Kidney (tissue), 14 donors: ENCODE results near the gene LRRC52. TPM values are rescaled to one million over a fixed set of nuclear protein-coding genes. Genes with fewer than 3 reads are reported as not detected.

Experiments used
- DNase-seq, 5 donors: peaks; one replicate each; pipeline ENCODE4 v3.0.0-alpha.2; 2013 to 2020
- FAIRE-seq: peaks from 2 replicates; lab custom pipeline; 2012; peaks lifted over from hg19 to GRCh38; lab: Jason Lieb, UNC
- H3K27ac ChIP-seq, 2 donors: one replicate each; pipeline ENCODE4 v1.7.0; 2013; ENCODE audit warnings: low read depth in 2 of 2, low read length in 2 of 2, inconsistent platforms in 1 of 2
- H3K27me3 ChIP-seq: one replicate; pipeline ENCODE4 v1.7.1; 2013; ENCODE audit warnings: low read length, inconsistent platforms; ENCODE audit not compliant: control insufficient read depth, insufficient read depth
- H3K36me3 ChIP-seq, 3 donors: one replicate each; pipeline versions ENCODE4 v1.7.0 to v1.7.1; 2013; ENCODE audit warnings: low read length in 3 of 3, control low read depth in 1 of 3, inconsistent platforms in 1 of 3; ENCODE audit not compliant: insufficient read depth in 3 of 3, control insufficient read depth in 2 of 3
- H3K4me1 ChIP-seq, 3 donors: one replicate each; pipeline versions ENCODE4 v1.7.0 to v1.7.1; 2013; ENCODE audit warnings: low read length in 3 of 3, inconsistent platforms in 1 of 3, low read depth in 1 of 3; ENCODE audit not compliant: control insufficient read depth in 2 of 3, insufficient read depth in 2 of 3
- H3K4me3 ChIP-seq, 3 donors: one replicate each; pipeline versions ENCODE4 v1.7.0 to v1.8.1; 2013; ENCODE audit warnings: low read length in 3 of 3, control low read depth in 1 of 3, inconsistent platforms in 1 of 3
- H3K9ac ChIP-seq, 3 donors: one replicate each; pipeline versions ENCODE4 v1.7.0 to v1.7.1; 2013; ENCODE audit warnings: low read length in 3 of 3, control low read depth in 1 of 3, inconsistent platforms in 1 of 3
- H3K9me3 ChIP-seq, 3 donors: one replicate each; pipeline versions ENCODE4 v1.7.0 to v1.7.1; 2013; ENCODE audit warnings: low read length in 3 of 3, control low read depth in 1 of 3, inconsistent platforms in 1 of 3; ENCODE audit not compliant: control insufficient read depth in 2 of 3, insufficient read depth in 1 of 3
- intact Hi-C: fragments of 100-400 bp; cut with DNase I; formaldehyde crosslinking; loops from one replicate; pipeline ENCODE4 v1.11.1; 2022
- polyA plus RNA-seq: library from polyadenylated mRNA; stranded (reverse); fragments of 350-450 nt; fragmentation: Illumina TruSeq; extraction: RNeasy Lipid Tissue Mini Kit (QIAGEN cat#74804); gene quantifications from one replicate; pipeline ENCODE4 v1.2.3, GENCODE V29; 2014; ENCODE audit warnings: low read depth, low replicate concordance; ENCODE audit not compliant: insufficient read depth
- total RNA-seq: library from RNA; stranded (reverse); fragmentation: NEBNext Ultra II Directional; extraction: Animal tissue kit (Norgen Biotek cat#: 25700); gene quantifications from one replicate; pipeline ENCODE4 v1.2.1, GENCODE V29; 2021
- TF ChIP-seq, protein P1 (sequence below): IDR thresholded peaks from 3 replicates; pipeline ENCODE4 v1.5.1; 2012; ENCODE audit warnings: mild to moderate bottlenecking, moderate library complexity, borderline replicate concordance; ENCODE audit not compliant: insufficient read depth; ENCODE audit errors: extremely low read depth
- donor health status: control.
- donor health status: control.
- donor health status: control.
- donor health status: control.
- donor health status: control.
- donor health status: DM: yes; HTN: yes; CAD: no.
- donor health status: Normal renal cell carcinoma (clear cell type).

LRRC52 gene
- total and polyA plus RNA-seq, 2 donors from 2014 or later, result 0.58 TPM; not detected in 1

DNA sequence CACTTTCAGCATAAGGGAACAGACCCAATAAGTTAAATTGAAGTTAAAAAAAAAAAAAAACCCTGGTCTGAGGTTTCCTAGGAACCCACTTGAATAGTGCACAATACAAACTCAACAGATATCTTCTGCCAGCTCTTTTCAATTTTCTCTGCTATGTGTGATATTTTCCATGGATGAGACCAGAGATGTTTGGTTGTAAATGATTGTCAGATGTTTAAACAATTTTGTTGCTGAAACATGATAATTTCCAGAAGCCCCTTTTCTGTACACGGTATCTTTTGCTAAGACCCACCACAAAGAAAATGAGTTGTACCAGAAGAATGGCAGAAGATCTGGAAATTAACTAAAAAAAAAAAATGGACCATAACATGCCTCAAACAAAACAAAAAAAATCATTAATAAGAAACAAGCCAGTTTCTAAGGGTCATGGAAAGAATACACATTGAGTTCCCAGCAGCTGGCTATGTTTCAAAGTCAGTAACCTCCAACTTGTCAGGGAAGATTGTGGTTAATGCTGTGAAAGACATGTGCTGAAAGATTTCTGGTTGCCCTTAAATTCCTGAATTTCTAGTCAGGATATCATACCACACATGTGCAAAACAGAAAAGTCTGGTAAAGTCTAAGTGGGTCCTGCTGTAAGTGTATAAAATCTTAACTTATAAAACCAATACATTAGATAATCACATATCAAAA, 51.6 kb downstream of the LRRC52 start:
- TF ChIP-seq, protein P1, sequence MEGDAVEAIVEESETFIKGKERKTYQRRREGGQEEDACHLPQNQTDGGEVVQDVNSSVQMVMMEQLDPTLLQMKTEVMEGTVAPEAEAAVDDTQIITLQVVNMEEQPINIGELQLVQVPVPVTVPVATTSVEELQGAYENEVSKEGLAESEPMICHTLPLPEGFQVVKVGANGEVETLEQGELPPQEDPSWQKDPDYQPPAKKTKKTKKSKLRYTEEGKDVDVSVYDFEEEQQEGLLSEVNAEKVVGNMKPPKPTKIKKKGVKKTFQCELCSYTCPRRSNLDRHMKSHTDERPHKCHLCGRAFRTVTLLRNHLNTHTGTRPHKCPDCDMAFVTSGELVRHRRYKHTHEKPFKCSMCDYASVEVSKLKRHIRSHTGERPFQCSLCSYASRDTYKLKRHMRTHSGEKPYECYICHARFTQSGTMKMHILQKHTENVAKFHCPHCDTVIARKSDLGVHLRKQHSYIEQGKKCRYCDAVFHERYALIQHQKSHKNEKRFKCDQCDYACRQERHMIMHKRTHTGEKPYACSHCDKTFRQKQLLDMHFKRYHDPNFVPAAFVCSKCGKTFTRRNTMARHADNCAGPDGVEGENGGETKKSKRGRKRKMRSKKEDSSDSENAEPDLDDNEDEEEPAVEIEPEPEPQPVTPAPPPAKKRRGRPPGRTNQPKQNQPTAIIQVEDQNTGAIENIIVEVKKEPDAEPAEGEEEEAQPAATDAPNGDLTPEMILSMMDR, result no peak
- intact Hi-C loops, result no loop called here
- Histone ChIP-seq H3K9ac (no peak overlapping the region), H3K27ac (no peak overlapping the region), H3K27me3 (peaks cover 5% of the 10 kb centered on the region), H3K4me3 (no peak overlapping the region), H3K9me3 (no peaks in the 10 kb centered on the region), H3K4me1 (peaks cover 3 to 5% (median 5%) of the 10 kb centered on the region in 3 donors), H3K36me3 (no peaks in the 10 kb centered on the region)
- no peak for FAIRE-seq
- DNase-seq, result no peak

DNA sequence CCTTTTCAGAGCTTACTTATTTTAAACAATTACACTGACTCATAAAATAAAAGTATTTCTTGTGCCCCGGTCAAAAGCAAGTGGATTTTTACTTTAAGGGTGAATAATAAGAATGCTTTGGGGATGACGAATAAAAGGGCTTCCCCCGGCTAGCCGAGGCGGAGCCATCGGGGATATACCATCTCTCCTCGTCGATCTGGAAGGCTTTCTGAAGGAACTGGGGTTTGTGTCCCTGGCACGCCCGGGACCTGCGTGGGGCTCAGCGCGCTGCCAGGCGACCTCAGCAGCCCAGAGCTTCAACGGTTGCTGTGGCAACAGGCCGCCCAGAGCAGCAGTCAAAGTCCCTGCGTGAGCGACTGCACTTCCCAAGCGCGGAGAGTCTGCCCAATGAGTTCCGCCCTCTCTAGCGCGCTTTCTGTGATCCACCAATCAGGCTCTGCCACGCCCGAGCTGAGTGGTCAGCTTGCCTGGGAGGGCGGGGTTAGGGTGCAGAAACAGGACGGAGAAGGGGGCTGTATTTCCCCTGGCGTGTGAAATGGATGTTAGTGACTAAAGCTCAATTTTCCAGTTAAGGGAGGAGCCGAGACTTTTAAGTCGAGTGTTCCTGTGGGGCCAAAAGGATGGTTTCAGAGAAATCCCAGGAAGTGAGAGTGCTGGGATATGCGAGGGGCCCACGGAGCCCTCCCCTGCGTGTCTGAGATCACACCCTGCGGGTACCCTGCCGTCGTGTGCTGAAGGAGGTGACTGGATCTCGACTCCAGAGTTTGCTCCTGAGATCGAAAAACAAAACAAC, 54.3 kb downstream of the LRRC52 start:
- Histone ChIP-seq H3K36me3 (no peaks in the 10 kb centered on the region), H3K27ac (peak overlapping the region; percentile 44 to 73), H3K27me3 (peaks cover 5% of the 10 kb centered on the region), H3K9me3 (no peaks in the 10 kb centered on the region), H3K4me1 (peaks cover 3 to 7% (median 5%) of the 10 kb centered on the region in 3 donors), H3K4me3 (peak overlapping the region; percentile 76 to 95 (median 93)), H3K9ac (peak overlapping the region; percentile 70 to 86 (median 83))
- intact Hi-C loops, result no loop called here
- TF ChIP-seq, protein P1, result no peak
- DNase-seq (peak; percentile 97 to 99 (median 98)), FAIRE-seq (peak; percentile 82)

DNA sequence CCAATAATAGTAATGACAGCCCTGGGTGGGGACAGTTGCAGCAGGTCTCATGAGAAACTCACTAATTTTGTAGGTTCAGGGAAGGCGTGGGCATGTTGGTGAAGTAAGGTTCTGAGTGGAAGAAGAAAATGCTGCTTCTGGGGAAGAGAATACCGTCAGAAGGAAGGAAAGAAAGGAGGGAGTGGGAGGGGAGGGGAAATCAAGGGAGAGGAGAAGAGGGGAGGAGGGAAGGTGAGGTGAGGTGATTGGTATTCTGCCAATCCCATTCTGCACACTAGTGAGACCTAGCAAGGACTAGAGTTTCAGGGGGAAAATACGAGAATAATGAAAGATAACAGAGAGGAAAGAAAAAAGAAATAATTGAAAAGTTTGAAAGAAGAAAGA, 54.9 kb downstream of the LRRC52 start:
- peak overlapping the region; percentile 29 to 86 (median 70) for H3K9ac ChIP-seq
- H3K36me3 ChIP-seq, result no peaks in the 10 kb centered on the region
- intact Hi-C loops, result no loop called here
- TF ChIP-seq, protein P1, result no peak
- no peaks in the 10 kb centered on the region for H3K9me3 ChIP-seq
- H3K4me1 ChIP-seq, result peaks cover 3 to 7% (median 5%) of the 10 kb centered on the region in 3 donors
- DNase-seq (peak in 1 of 5 donors; percentile 49), FAIRE-seq (no peak)
- peak overlapping the region; percentile 44 to 73 for H3K27ac ChIP-seq
- peaks cover 4% of the 10 kb centered on the region for H3K27me3 ChIP-seq
- H3K4me3 ChIP-seq, result peak overlapping the region; percentile 76 to 95 (median 93)
